GM12892 (cell line): ENCODE results near the gene KIF2C.

Experiments used
- POLR2A ChIP-seq: IDR thresholded peaks from 2 replicates; pipeline ENCODE4 v1.6.1; 2011; ENCODE audit warnings: low read depth, low read length, control low read depth
- POLR2AphosphoS5 ChIP-seq: IDR thresholded peaks from 2 replicates; pipeline ENCODE4 v1.6.1; 2011; ENCODE audit warnings: low read depth, low read length, control low read depth
- TAF1 ChIP-seq: IDR thresholded peaks from 2 replicates; pipeline ENCODE4 v1.6.1; 2011; ENCODE audit warnings: low read depth, mild to moderate bottlenecking, control low read depth, low read length, borderline replicate concordance

DNA sequence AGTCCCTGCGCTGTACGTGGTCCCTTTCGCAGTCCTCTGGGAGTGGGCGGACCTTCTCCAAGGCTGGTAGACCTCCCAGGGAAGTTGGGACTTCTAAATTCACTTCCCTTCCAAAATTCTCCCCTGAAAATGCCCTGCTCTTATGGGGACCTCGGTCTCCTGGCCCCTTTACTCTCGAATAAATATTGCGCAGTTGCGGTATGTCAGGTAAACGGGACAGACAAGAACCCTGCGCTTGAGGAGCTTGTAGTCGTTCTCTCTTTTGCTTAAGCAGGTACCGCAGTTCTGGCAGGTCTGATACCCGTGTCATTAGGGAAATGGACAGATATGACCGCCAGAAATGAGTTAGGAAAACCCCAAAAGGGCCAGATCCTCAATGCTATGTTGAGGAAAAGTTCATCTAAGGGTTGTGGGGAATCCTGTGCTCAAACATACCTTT lies 561 bp downstream of the KIF2C start:
- no peak for TF ChIP-seq POLR2AphosphoS5
- TF ChIP-seq TAF1: no peak
- no peak for TF ChIP-seq POLR2A
